DMS 273 (cell line): Measurements from ENCODE around the gene HPN.
A peak's percentile ranks its signal among the peaks of the same experiment; 100 is the strongest.
"Not testable (repeated sequence)": the region's sequence is repeated elsewhere in the genome, so short reads cannot be mapped to it uniquely, and the experiment has no call there.

ENCODE experiments used
- DNase-seq: peaks from one replicate; lab custom pipeline; 2025; ENCODE audit not compliant: unreplicated experiment; lab: John Stamatoyannopoulos, UW

HPN gene

GRCh38 chr19:35042056-35042730 lies 672 bp downstream of the HPN start:
- no peak for DNase-seq

GRCh38 chr19:35042954-35043604 lies 1.6 kb downstream of the HPN start:
- DNase-seq = no peak

GRCh38 chr19:35043906-35044305 lies 2.4 kb downstream of the HPN start:
- no peak for DNase-seq

- DNase-seq = peak; percentile 80
Measured at GRCh38 chr19:35044317-35045117, 3.0 kb downstream of the HPN start.

- DNase-seq = peak; percentile 88
Measured at GRCh38 chr19:35045667-35046300, 4.3 kb downstream of the HPN start.

GRCh38 chr19:35046461-35046860 lies 4.9 kb downstream of the HPN start:
- no peak for DNase-seq

- peak; percentile 84 for DNase-seq
Measured at GRCh38 chr19:35048911-35049411, 7.4 kb downstream of the HPN start.

- DNase-seq = no peak
Measured at GRCh38 chr19:35049456-35049855, 7.9 kb downstream of the HPN start.

- not testable (repeated sequence) for DNase-seq
Measured at GRCh38 chr19:35050662-35051061, 9.1 kb downstream of the HPN start.

- DNase-seq = not testable (repeated sequence)
Measured at GRCh38 chr19:35051268-35051667, 9.7 kb downstream of the HPN start.

- no peak for DNase-seq
Measured at GRCh38 chr19:35051796-35052195, 10.3 kb downstream of the HPN start.

- DNase-seq = no peak
Measured at GRCh38 chr19:35052599-35053190, 11.2 kb downstream of the HPN start.

- no peak for DNase-seq
Measured at GRCh38 chr19:35053667-35054293, 12.3 kb downstream of the HPN start.

- DNase-seq = no peak
Measured at GRCh38 chr19:35054626-35055025, 13.1 kb downstream of the HPN start.

- peak; percentile 52 for DNase-seq
Measured at GRCh38 chr19:35055715-35056179, 14.2 kb downstream of the HPN start.

GRCh38 chr19:35056513-35057063 lies 15.1 kb downstream of the HPN start:
- DNase-seq = peak; percentile 81

GRCh38 chr19:35058370-35058769 lies 16.8 kb downstream of the HPN start:
- no peak for DNase-seq

GRCh38 chr19:35059006-35059798 lies 17.7 kb downstream of the HPN start:
- DNase-seq = no peak

- DNase-seq = no peak
Measured at GRCh38 chr19:35059799-35060091, 18.2 kb downstream of the HPN start.
